Glutamatergic neuron (in vitro differentiated cells): Measurements from ENCODE around the gene MYCBPAP. TPM values are rescaled to one million over a fixed set of nuclear protein-coding genes. Genes with fewer than 3 reads are reported as not detected.
A peak's percentile ranks its signal among the peaks of the same experiment; 100 is the strongest.

Experiments
- DNase-seq: peaks from one replicate; pipeline ENCODE4 v3.0.0; 2022
- H3K27ac Mint-ChIP-seq: one replicate; pipeline ENCODE4 v1.8.0; 2020; ENCODE audit warnings: mild to moderate bottlenecking, mixed read lengths, inconsistent platforms; ENCODE audit not compliant: unreplicated experiment
- H3K27me3 Mint-ChIP-seq: one replicate; pipeline ENCODE4 v1.8.0; 2020; ENCODE audit warnings: mild to moderate bottlenecking, moderate library complexity, mixed read lengths, inconsistent platforms; ENCODE audit not compliant: unreplicated experiment
- H3K36me3 Mint-ChIP-seq: one replicate; pipeline ENCODE4 v1.8.0; 2020; ENCODE audit warnings: mild to moderate bottlenecking, mixed read lengths, inconsistent platforms; ENCODE audit not compliant: unreplicated experiment
- H3K4me1 Mint-ChIP-seq: one replicate; pipeline ENCODE4 v1.8.0; 2020; ENCODE audit warnings: mild to moderate bottlenecking, low read depth, mixed read lengths, inconsistent platforms; ENCODE audit not compliant: unreplicated experiment
- H3K4me3 Mint-ChIP-seq: one replicate; pipeline ENCODE4 v1.8.0; 2020; ENCODE audit warnings: mild to moderate bottlenecking, mixed read lengths, inconsistent platforms; ENCODE audit not compliant: unreplicated experiment
- H3K9me3 Mint-ChIP-seq: one replicate; pipeline ENCODE4 v1.8.0; 2020; ENCODE audit warnings: mild to moderate bottlenecking, moderate library complexity, mixed read lengths, inconsistent platforms; ENCODE audit not compliant: unreplicated experiment
- total RNA-seq: library from RNA; stranded (reverse); fragmentation: NEBNext Ultra II Directional; extraction: Animal tissue kit (Norgen Biotek cat#: 25700); gene quantifications from one replicate; pipeline ENCODE4 v1.2.1, GENCODE V29; 2021; ENCODE audit not compliant: unreplicated experiment
- TF ChIP-seq, protein P1 (sequence below): fragments of 200-600 bp; sonication (generic); IDR thresholded peaks from one replicate; pipeline ENCODE4 v1.5.0; 2021; ENCODE audit not compliant: partially characterized antibody, unreplicated experiment

Gene MYCBPAP
- total RNA-seq, 1 donor from 2014 or later, result 2.5 TPM

- peak overlapping the region; percentile 67 for H3K4me3 Mint-ChIP-seq
- H3K36me3 Mint-ChIP-seq, result no peaks in the 10 kb centered on the region
- H3K9me3 Mint-ChIP-seq, result peaks cover 4% of the 10 kb centered on the region
- H3K4me1 Mint-ChIP-seq, result peaks cover 32% of the 10 kb centered on the region
- H3K27me3 Mint-ChIP-seq, result peaks cover 23% of the 10 kb centered on the region
- TF ChIP-seq, protein P1, sequence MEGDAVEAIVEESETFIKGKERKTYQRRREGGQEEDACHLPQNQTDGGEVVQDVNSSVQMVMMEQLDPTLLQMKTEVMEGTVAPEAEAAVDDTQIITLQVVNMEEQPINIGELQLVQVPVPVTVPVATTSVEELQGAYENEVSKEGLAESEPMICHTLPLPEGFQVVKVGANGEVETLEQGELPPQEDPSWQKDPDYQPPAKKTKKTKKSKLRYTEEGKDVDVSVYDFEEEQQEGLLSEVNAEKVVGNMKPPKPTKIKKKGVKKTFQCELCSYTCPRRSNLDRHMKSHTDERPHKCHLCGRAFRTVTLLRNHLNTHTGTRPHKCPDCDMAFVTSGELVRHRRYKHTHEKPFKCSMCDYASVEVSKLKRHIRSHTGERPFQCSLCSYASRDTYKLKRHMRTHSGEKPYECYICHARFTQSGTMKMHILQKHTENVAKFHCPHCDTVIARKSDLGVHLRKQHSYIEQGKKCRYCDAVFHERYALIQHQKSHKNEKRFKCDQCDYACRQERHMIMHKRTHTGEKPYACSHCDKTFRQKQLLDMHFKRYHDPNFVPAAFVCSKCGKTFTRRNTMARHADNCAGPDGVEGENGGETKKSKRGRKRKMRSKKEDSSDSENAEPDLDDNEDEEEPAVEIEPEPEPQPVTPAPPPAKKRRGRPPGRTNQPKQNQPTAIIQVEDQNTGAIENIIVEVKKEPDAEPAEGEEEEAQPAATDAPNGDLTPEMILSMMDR, result no peak
- H3K27ac Mint-ChIP-seq, result peak overlapping the region; percentile 16
- no peak for DNase-seq
Observed at GRCh38 chr17:50565402-50566350, 57.4 kb downstream of the MYCBPAP start.

GRCh38 chr17:50566886-50567285, 58.6 kb downstream of the MYCBPAP start:
- H3K36me3 Mint-ChIP-seq, result peaks cover 2% of the 10 kb centered on the region
- H3K27me3 Mint-ChIP-seq, result peaks cover 26% of the 10 kb centered on the region
- H3K9me3 Mint-ChIP-seq, result peaks cover 4% of the 10 kb centered on the region
- no peak overlapping the region for H3K27ac Mint-ChIP-seq
- DNase-seq, result no peak
- H3K4me1 Mint-ChIP-seq, result peaks cover 38% of the 10 kb centered on the region
- no peak overlapping the region for H3K4me3 Mint-ChIP-seq
- TF ChIP-seq, protein P1, result no peak

GRCh38 chr17:50568659-50569058, 60.4 kb downstream of the MYCBPAP start:
- Mint-ChIP-seq H3K9me3 (peaks cover 2% of the 10 kb centered on the region), H3K36me3 (peaks cover 3% of the 10 kb centered on the region), H3K27me3 (peaks cover 19% of the 10 kb centered on the region), H3K27ac (no peak overlapping the region), H3K4me3 (no peak overlapping the region), H3K4me1 (peaks cover 33% of the 10 kb centered on the region)
- TF ChIP-seq, protein P1, result no peak
- DNase-seq, result no peak

GRCh38 chr17:50569592-50569991, 61.4 kb downstream of the MYCBPAP start:
- Mint-ChIP-seq H3K4me1 (peaks cover 33% of the 10 kb centered on the region), H3K36me3 (peaks cover 3% of the 10 kb centered on the region)

More at GRCh38 chr17:50569592-50569991, 61.4 kb downstream of the MYCBPAP start:
- Mint-ChIP-seq H3K9me3 (peaks cover under 1% of the 10 kb centered on the region), H3K4me3 (no peak overlapping the region), H3K27ac (no peak overlapping the region), H3K27me3 (peaks cover 19% of the 10 kb centered on the region)
- DNase-seq, result no peak
- TF ChIP-seq, protein P1, result no peak
